ENCODE data around the gene FAM170B. TPM values are rescaled to one million over a fixed set of nuclear protein-coding genes. Genes with fewer than 3 reads are reported as not detected.
A peak's percentile ranks its signal among the peaks of the same experiment; 100 is the strongest.

FAM170B gene
- total and polyA plus RNA-seq, 9 of the 15 experiments (the other 6 are each of a cell fraction or from before 2014, with no cell fraction given): 0.11 to 0.21 TPM; not detected in 7

GRCh38 chr10:49139028-49139845 is 5.4 kb upstream of the FAM170B start:
- Histone ChIP-seq H3K9me3 (replicated peaks; ENCODE audit: control insufficient read depth, insufficient read depth, low read depth, low read length) (peaks cover 5% of the 10 kb centered on the region; the same call in 1 of the 2 replicates), H3K4me3 (no peak overlapping the region), H4K20me1 (replicated peaks; ENCODE audit: control insufficient read depth, insufficient read depth, low read length) (no peaks in the 10 kb centered on the region), H3K9me1 (ENCODE audit: control insufficient read depth, insufficient read depth, low read length) (no peaks in the 10 kb centered on the region), H2AFZ (ENCODE audit: low read depth, low read length) (peak overlapping the region; percentile 36; the same call in 1 of the 2 replicates), H3K36me3 (ENCODE audit: control insufficient read depth, insufficient read depth, low read length) (no peaks in the 10 kb centered on the region), H3K79me2 (ENCODE audit: control insufficient read depth, insufficient read depth, low read length) (no peaks in the 10 kb centered on the region), H3K27me3 (ENCODE audit: control insufficient read depth in 2 of 2, insufficient read depth in 2 of 2, low read length in 2 of 2) (no peaks in the 10 kb centered on the region), H3K4me2 (ENCODE audit: insufficient read depth, low read length) (no peak overlapping the region), H3K4me1 (replicated peaks in 1 of 2; ENCODE audit: control insufficient read depth in 2 of 2, insufficient read depth in 2 of 2, low read length in 2 of 2) (peaks cover 0 to 3% of the 10 kb centered on the region in 2 experiments; a peak in 2 of 5 replicates), H3K9ac (ENCODE audit: insufficient read depth in 1 of 2, low read depth in 2 of 2, low read length in 2 of 2) (peak overlapping the region in 1 of 2 experiments; percentile 64; a peak in 1 of 4 replicates), H3K27ac (ENCODE audit: extremely low read depth, low read depth, low read length) (no peak overlapping the region)
- ChIA-PET POLR2A (interaction anchor here (0.6 to 2.4 kb wide), 7 partner anchors 10 to 26 kb away, joined by 3 to 12 read pairs (median 7); no protein-coding TSS in a partner anchor), CTCF (ENCODE audit: low intra/inter-chr PET ratio) (no interaction called here)
- DNase-seq (ENCODE audit: extremely low read depth in 1 of 4, low spot score in 3 of 4): no peak
- no peak for FAIRE-seq
- ATAC-seq: no peak
- 37% methylated on average over 8 of the region's 8 CpGs for WGBS (ENCODE audit: insufficient coverage, low coverage, missing lambda C conversion rate)
- in situ Hi-C loops (cut with MboI): no loop called here
- BruUV-seq (replicated peaks): no TSS peak
- intact Hi-C loops (cut with micrococcal nuclease): no loop called here
- TF ChIP-seq ZNF398 (CRISPR knock-in tag; IDR thresholded peaks at IDR 0.05): no peak
- TF ChIP-seq HMGXB4 (CRISPR knock-in tag; IDR thresholded peaks at IDR 0.05): no peak
- no peak for TF ChIP-seq NCOR1 (IDR thresholded peaks at IDR 0.05)
- no peak for TF ChIP-seq NEUROD1 (IDR thresholded peaks at IDR 0.05; ENCODE audit: borderline replicate concordance, low read depth, low read length, partially characterized antibody)
- no peak for TF ChIP-seq RAD21 (CRISPR knock-in tag; conservative IDR thresholded peaks at IDR 0.05 in 1 of 2, IDR thresholded peaks at IDR 0.05 in 1 of 2)
- TF ChIP-seq HMG20B (CRISPR knock-in tag; IDR thresholded peaks at IDR 0.05): no peak
- TF ChIP-seq TGIF2 (CRISPR knock-in tag; IDR thresholded peaks at IDR 0.05): no peak
- no peak for TF ChIP-seq ZBTB43 (CRISPR knock-in tag; IDR thresholded peaks at IDR 0.05)
- no peak for TF ChIP-seq TAF15 (IDR thresholded peaks at IDR 0.05; ENCODE audit: low read depth, low read length)
- no peak for TF ChIP-seq ZFP91 (CRISPR knock-in tag; IDR thresholded peaks at IDR 0.05)
- no peak for TF ChIP-seq GABPB1 (CRISPR knock-in tag; IDR thresholded peaks at IDR 0.05)
- no peak for TF ChIP-seq ZNF212 (CRISPR knock-in tag; IDR thresholded peaks at IDR 0.05)
- TF ChIP-seq SREBF2 (CRISPR knock-in tag; IDR thresholded peaks at IDR 0.05): no peak
- TF ChIP-seq CSDE1 (IDR thresholded peaks at IDR 0.05): no peak

Data from K562 (cell line).